H1 (cell line): ENCODE results near the gene LRRC49. TPM values are rescaled to one million over a fixed set of nuclear protein-coding genes. Genes with fewer than 3 reads are reported as not detected.

Experiments
- CTCF ChIA-PET: fragments of 300-600 bp; sonication (Branson Sonifier 250); formaldehyde crosslinking; loops from one replicate; lab custom pipeline; 2021; ENCODE audit not compliant: partially characterized antibody; lab: Charles Lee
- POLR2A ChIA-PET: fragments of 300-600 bp; sonication (Branson Sonifier 250); formaldehyde crosslinking; loops from one replicate; lab custom pipeline; 2021; ENCODE audit warnings: inconsistent platforms; ENCODE audit not compliant: partially characterized antibody; lab: Charles Lee
- DNase-seq, 2 experiments: peaks; one replicate each; pipeline versions ENCODE4 v3.0.0 to v3.0.0-alpha.2; 2010 to 2022; ENCODE audit warnings: low spot score in 2 of 2, low read depth in 1 of 2, mixed read lengths in 1 of 2
- FAIRE-seq: peaks from 2 replicates; lab custom pipeline; 2011; peaks lifted over from hg19 to GRCh38; lab: Jason Lieb, UNC
- H2AFZ ChIP-seq: 2 replicates; pipeline ENCODE4 v1.8.1; 2012; ENCODE audit warnings: low read length, inconsistent platforms
- H2AK5ac ChIP-seq: 2 replicates; pipeline ENCODE4 v1.6.1; 2013; ENCODE audit warnings: low read depth, low read length
- H2BK120ac ChIP-seq: replicated peaks from 2 replicates; pipeline ENCODE3; 2013; ENCODE audit warnings: low read depth, low read length, inconsistent platforms
- H2BK12ac ChIP-seq: 2 replicates; pipeline ENCODE4 v1.6.1; 2013; ENCODE audit warnings: low read depth, low read length
- H2BK15ac ChIP-seq: 2 replicates; pipeline ENCODE4 v1.6.1; 2013; ENCODE audit warnings: low read length
- H2BK20ac ChIP-seq: 2 replicates; pipeline ENCODE4 v1.6.1; 2013; ENCODE audit warnings: low read length
- H2BK5ac ChIP-seq: 2 replicates; pipeline ENCODE4 v1.6.1; 2013; ENCODE audit warnings: low read depth, low read length
- H3K14ac ChIP-seq: 2 replicates; pipeline ENCODE4 v1.6.1; 2013; ENCODE audit warnings: inconsistent platforms; ENCODE audit not compliant: insufficient read length
- H3K18ac ChIP-seq: 2 replicates; pipeline ENCODE4 v1.6.1; 2013; ENCODE audit warnings: low read length; ENCODE audit errors: extremely low read depth
- H3K23ac ChIP-seq: 2 replicates; pipeline ENCODE4 v1.6.1; 2013; ENCODE audit warnings: inconsistent platforms; ENCODE audit not compliant: insufficient read length
- H3K23me2 ChIP-seq: 2 replicates; pipeline ENCODE4 v1.6.1; 2013; ENCODE audit warnings: low read depth, low read length
- H3K27ac ChIP-seq: 2 replicates; pipeline ENCODE4 v1.6.1; 2011; ENCODE audit warnings: low read depth, low read length, inconsistent platforms
- H3K27me3 ChIP-seq, 4 experiments: replicated peaks in 1 of 4; 1 replicate in 1 of 4; 2 replicates in 3 of 4; pipeline versions ENCODE4 v1.6.1 to v1.8.1; 2011 to 2013; ENCODE audit warnings: low read length in 3 of 4, mild to moderate bottlenecking in 3 of 4, inconsistent platforms in 2 of 4, mixed read lengths in 2 of 4, moderate library complexity in 1 of 4; ENCODE audit not compliant: control insufficient read depth in 3 of 4, insufficient read depth in 3 of 4; ENCODE audit errors: extremely low read depth in 1 of 4
- H3K36me3 ChIP-seq, 4 experiments: 2 replicates each; pipeline versions ENCODE4 v1.6.1 to v1.8.1; 2011 to 2013; ENCODE audit warnings: mild to moderate bottlenecking in 4 of 4, low read length in 3 of 4, moderate library complexity in 2 of 4, control low read depth in 1 of 4, inconsistent platforms in 1 of 4; ENCODE audit not compliant: insufficient read depth in 4 of 4, control insufficient read depth in 2 of 4
- H3K4ac ChIP-seq: replicated peaks from 2 replicates; pipeline ENCODE3; 2013; ENCODE audit warnings: low read length, low read depth, mixed read lengths, inconsistent platforms; ENCODE audit not compliant: insufficient read length
- H3K4me1 ChIP-seq, 4 experiments: replicated peaks in 1 of 4; 1 replicate in 1 of 4; 2 replicates in 3 of 4; pipeline versions ENCODE4 v1.6.1 to v1.8.1; 2011 to 2013; ENCODE audit warnings: low read length in 3 of 4, inconsistent platforms in 2 of 4, mixed read lengths in 1 of 4; ENCODE audit not compliant: insufficient read depth in 4 of 4, control insufficient read depth in 3 of 4
- H3K4me2 ChIP-seq, 2 experiments: 2 replicates each; pipeline versions ENCODE4 v1.6.1 to v1.8.1; 2011 to 2013; ENCODE audit warnings: low read depth in 2 of 2, low read length in 2 of 2, control low read depth in 1 of 2, inconsistent platforms in 1 of 2, mild to moderate bottlenecking in 1 of 2; ENCODE audit not compliant: insufficient read depth in 1 of 2
- H3K4me3 ChIP-seq, 4 experiments: fragments of 200-600, 300-600 bp in 1 of 4; sonication (generic), shearing (Covaris generic), sonication (Bioruptor Twin) in 1 of 4; 2 replicates each; pipeline versions ENCODE4 v1.5.1 to v1.8.1; 2011 to 2016; ENCODE audit warnings: low read length in 4 of 4, low read depth in 3 of 4, control low read depth in 2 of 4, inconsistent platforms in 2 of 4, mild to moderate bottlenecking in 2 of 4, mixed read lengths in 1 of 4, moderate library complexity in 1 of 4; ENCODE audit not compliant: insufficient read depth in 2 of 4; ENCODE audit errors: extremely low read depth in 1 of 4
- H3K56ac ChIP-seq: replicated peaks from 2 replicates; pipeline ENCODE3; 2013; ENCODE audit warnings: low read depth, mild to moderate bottlenecking, mixed read lengths, low read length, inconsistent platforms; ENCODE audit not compliant: insufficient read length
- H3K79me1 ChIP-seq: 2 replicates; pipeline ENCODE4 v1.6.1; 2013; ENCODE audit warnings: low read depth, low read length, control low read depth
- H3K79me2 ChIP-seq, 2 experiments: 2 replicates each; pipeline versions ENCODE4 v1.6.1 to v1.8.1; 2012 to 2013; ENCODE audit warnings: low read length in 2 of 2, mild to moderate bottlenecking in 2 of 2, inconsistent platforms in 1 of 2; ENCODE audit not compliant: insufficient read depth in 2 of 2, control insufficient read depth in 1 of 2
- H3K9ac ChIP-seq, 4 experiments: replicated peaks in 1 of 4; 1 replicate in 1 of 4; 2 replicates in 3 of 4; pipeline versions ENCODE4 v1.6.1 to v1.8.1; 2011 to 2013; ENCODE audit warnings: low read depth in 3 of 4, low read length in 3 of 4, control low read depth in 2 of 4, mild to moderate bottlenecking in 2 of 4, moderate library complexity in 2 of 4, inconsistent platforms in 1 of 4; ENCODE audit errors: extremely low read depth in 1 of 4
- H3K9me3 ChIP-seq, 2 experiments: 2 replicates each; pipeline versions ENCODE4 v1.6.1 to v1.8.1; 2012 to 2013; ENCODE audit warnings: mild to moderate bottlenecking in 2 of 2, moderate library complexity in 2 of 2, control low read depth in 1 of 2, inconsistent platforms in 1 of 2, low read depth in 1 of 2, low read length in 1 of 2, mixed read lengths in 1 of 2; ENCODE audit not compliant: insufficient read depth in 2 of 2
- H4K20me1 ChIP-seq, 2 experiments: replicated peaks in 1 of 2; 2 replicates each; pipeline versions ENCODE3 to v1.8.1; 2011 to 2013; ENCODE audit warnings: inconsistent platforms in 2 of 2, low read length in 2 of 2, mild to moderate bottlenecking in 1 of 2; ENCODE audit not compliant: insufficient read depth in 2 of 2, control insufficient read depth in 1 of 2
- H4K5ac ChIP-seq: 2 replicates; pipeline ENCODE4 v1.6.1; 2013; ENCODE audit warnings: low read length, low read depth, mixed read lengths, inconsistent platforms; ENCODE audit not compliant: insufficient read length
- H4K8ac ChIP-seq: 2 replicates; pipeline ENCODE4 v1.8.0; 2013; ENCODE audit warnings: mild to moderate bottlenecking, moderate library complexity, low read length, inconsistent platforms; ENCODE audit not compliant: insufficient read depth; ENCODE audit errors: extremely low read depth
- H4K91ac ChIP-seq: replicated peaks from 2 replicates; pipeline ENCODE3; 2013; ENCODE audit warnings: low read length, mixed read lengths, inconsistent platforms; ENCODE audit not compliant: insufficient read length
- CTBP2 ChIP-seq: IDR thresholded peaks from 2 replicates; pipeline ENCODE4 v1.7.0; 2011; ENCODE audit warnings: borderline replicate concordance, mild to moderate bottlenecking, moderate library complexity, mixed read lengths, low read length; ENCODE audit not compliant: insufficient read depth, insufficient read length
- TEAD4 ChIP-seq: IDR thresholded peaks from 2 replicates; pipeline ENCODE4 v1.6.1; 2012; ENCODE audit warnings: low read depth, low read length, inconsistent platforms, mixed read lengths
- WGBS, 2 experiments: shearing (Covaris generic) in 1 of 2; methylation state at CpG; one replicate each; pipeline versions ENCODE4 v1.1.6 to v1.1.7; 2013 to 2015; ENCODE audit warnings: low lambda C conversion rate in 2 of 2, mixed read lengths in 2 of 2, inconsistent platforms in 1 of 2, low coverage in 1 of 2, missing lambda C conversion rate in 1 of 2; ENCODE audit not compliant: insufficient replicate concordance in 2 of 2, insufficient coverage in 1 of 2, insufficient read length in 1 of 2; ENCODE audit errors: extremely low coverage in 1 of 2, missing lambda C conversion rate in 1 of 2; 5-methylcytosine and 5-hydroxymethylcytosine counted together
- polyA plus RNA-seq, 7 experiments: library from polyadenylated mRNA; depleted of rRNA in 3 of 7; stranded (reverse) in 5 of 7; unstranded in 2 of 7; fragments of >200 nt in 5 of 7; fragments of 200-250 nt in 2 of 7; gene quantifications; 1 replicate in 5 of 7; 2 replicates in 1 of 7; 4 replicates in 1 of 7; pipeline versions ENCODE4 v1.2.1 to v1.2.3, GENCODE V29; 2011 to 2013; ENCODE audit warnings: missing spikeins in 2 of 7, mixed read lengths in 2 of 7
- total RNA-seq: library from RNA; stranded (reverse); fragmentation: NEBNext Ultra II Directional; extraction: Animal tissue kit (Norgen Biotek cat#: 25700); gene quantifications from 2 replicates; pipeline ENCODE4 v1.2.1, GENCODE V29; 2021

The LRRC49 gene
- total and polyA plus RNA-seq, 2 of the 8 experiments (the other 6 are each of a cell fraction or from before 2014, with no cell fraction given), result 5.0 to 10.4 TPM

DNA sequence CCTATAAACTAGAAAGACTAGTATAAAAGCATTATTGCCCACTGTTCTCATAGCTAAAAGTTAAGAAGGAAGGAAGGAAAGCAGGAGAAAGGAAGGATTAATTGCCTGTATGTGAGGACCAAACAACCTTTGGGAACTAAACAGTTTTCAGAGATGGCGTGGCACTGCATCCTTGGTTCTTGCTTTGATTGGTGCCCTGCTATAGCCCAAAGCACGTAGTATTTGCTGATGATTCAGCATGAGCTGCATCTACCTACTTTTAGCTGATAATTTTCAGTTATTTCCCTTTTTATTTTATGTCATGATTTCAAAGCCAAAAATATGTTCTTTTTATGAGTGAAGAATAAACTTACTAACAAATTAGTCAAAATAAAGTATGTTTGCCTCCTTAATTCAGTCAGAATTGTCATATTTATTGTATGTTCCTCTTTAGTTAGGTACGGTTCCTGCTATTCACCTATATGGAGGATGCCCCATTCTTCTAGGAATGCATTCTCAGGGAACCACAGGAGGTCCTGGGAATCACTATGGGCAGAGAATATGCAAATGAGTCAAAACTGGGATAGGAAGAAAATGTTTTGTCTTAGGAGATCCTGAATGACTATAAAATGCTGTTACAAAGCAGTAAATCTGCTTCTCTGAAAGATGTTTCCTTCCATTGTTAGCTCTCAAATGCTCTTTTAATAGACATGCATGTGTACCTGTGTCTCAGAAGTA is 157.2 kb downstream of the LRRC49 start:
- H2BK20ac ChIP-seq, result no peak overlapping the region
- FAIRE-seq (no peak), DNase-seq (no peak)
- no peak overlapping the region for H2AK5ac ChIP-seq
- H3K23ac ChIP-seq, result no peak overlapping the region
- no peak overlapping the region for H3K27ac ChIP-seq
- no peak overlapping the region for H3K18ac ChIP-seq
- H3K14ac ChIP-seq, result no peak overlapping the region
- H3K9me3 ChIP-seq, result no peaks in the 10 kb centered on the region
- no peaks in the 10 kb centered on the region for H3K36me3 ChIP-seq
- H3K4me3 ChIP-seq, result no peak overlapping the region
- H4K20me1 ChIP-seq, result no peaks in the 10 kb centered on the region
- H3K79me2 ChIP-seq, result no peaks in the 10 kb centered on the region
- no peak overlapping the region for H2BK15ac ChIP-seq
- H3K23me2 ChIP-seq, result no peaks in the 10 kb centered on the region
- WGBS, 2 experiments, result 79% methylated on average over 3 of the region's 3 CpGs; no CpG with 5 or more reads in 1 of the 2 experiments
- H3K4ac ChIP-seq, result no peak overlapping the region
- H3K9ac ChIP-seq, result no peak overlapping the region
- no peak overlapping the region for H4K8ac ChIP-seq
- H3K4me2 ChIP-seq, result peak overlapping the region in 1 of 2 experiments; percentile 40; a peak in 1 of 4 replicates
- TF ChIP-seq CTBP2, result no peak
- TF ChIP-seq TEAD4, result peak; percentile 51; the same call in 1 of the 2 replicates
- TF ChIP-seq, all 59 proteins: peak for 1
- ChIA-PET POLR2A (interaction anchor here (1.4 kb wide), 1 partner anchor 12 kb away, joined by 5 read pairs; no protein-coding TSS in a partner anchor), CTCF (interaction anchor here (1.5 to 1.8 kb wide), 4 partner anchors 33 to 694 kb away, joined by 4 to 6 read pairs (median 4); partner anchors contain the start of gene THSD4)
- Histone ChIP-seq H2BK5ac (no peak overlapping the region), H2BK12ac (no peak overlapping the region), H2BK120ac (no peak overlapping the region), H3K27me3 (no peaks in the 10 kb centered on the region), H4K91ac (no peak overlapping the region), H3K56ac (no peak overlapping the region), H3K79me1 (no peaks in the 10 kb centered on the region), H2AFZ (no peak overlapping the region), H3K4me1 (peaks cover 0 to 10% (median 1%) of the 10 kb centered on the region in 4 experiments; a peak in 4 of 7 replicates), H4K5ac (no peak overlapping the region)
